Activated T-cell treated with anti-CD3 and anti-CD28 coated beads, Interleukin-2, amount 50 U/mL, for 72 hours (primary cell): ENCODE data around the gene CD163. TPM values are rescaled to one million over a fixed set of nuclear protein-coding genes. Genes with fewer than 3 reads are reported as not detected.
"Not testable (repeated sequence)": the region's sequence is repeated elsewhere in the genome, so short reads cannot be mapped to it uniquely, and the experiment has no call there.

Experiments used
- ATAC-seq, 2 donors: fragments of 150-1000 bp; cut with Tn5 transposase; replicated peaks in 1 of 2; 2 replicates each; pipeline ENCODE4 v1.10.0; 2021; ENCODE audit warnings: moderate library complexity in 2 of 2, mild to moderate bottlenecking in 1 of 2
- DNase-seq, 2 donors: peaks; one replicate each; pipeline ENCODE4 v3.0.0; 2021 to 2022; ENCODE audit warnings: mixed read lengths in 1 of 2
- H3K27ac Mint-ChIP-seq: one replicate; pipeline ENCODE4 v1.8.0; 2022; ENCODE audit warnings: mild to moderate bottlenecking, moderate library complexity, mixed read lengths
- H3K27me3 Mint-ChIP-seq: one replicate; pipeline ENCODE4 v1.8.0; 2022; ENCODE audit warnings: low read depth, mixed read lengths
- H3K36me3 Mint-ChIP-seq, 2 donors: one replicate each; pipeline ENCODE4 v1.8.0; 2022; ENCODE audit warnings: mixed read lengths in 2 of 2, mild to moderate bottlenecking in 1 of 2; ENCODE audit not compliant: insufficient read depth in 2 of 2
- H3K4me1 Mint-ChIP-seq: one replicate; pipeline ENCODE4 v1.8.0; 2022; ENCODE audit warnings: low read depth, mixed read lengths
- H3K4me3 Mint-ChIP-seq, 2 donors: one replicate each; pipeline ENCODE4 v1.8.0; 2022; ENCODE audit warnings: mild to moderate bottlenecking in 2 of 2, mixed read lengths in 2 of 2, moderate library complexity in 2 of 2
- H3K9me3 Mint-ChIP-seq, 2 donors: one replicate each; pipeline ENCODE4 v1.8.0; 2022; ENCODE audit warnings: mixed read lengths in 2 of 2
- total RNA-seq, 2 donors: library from RNA; stranded (reverse); gene quantifications; one replicate each; pipeline ENCODE4 v1.2.3, GENCODE V29; 2022

Gene CD163
- not detected for total RNA-seq

DNA sequence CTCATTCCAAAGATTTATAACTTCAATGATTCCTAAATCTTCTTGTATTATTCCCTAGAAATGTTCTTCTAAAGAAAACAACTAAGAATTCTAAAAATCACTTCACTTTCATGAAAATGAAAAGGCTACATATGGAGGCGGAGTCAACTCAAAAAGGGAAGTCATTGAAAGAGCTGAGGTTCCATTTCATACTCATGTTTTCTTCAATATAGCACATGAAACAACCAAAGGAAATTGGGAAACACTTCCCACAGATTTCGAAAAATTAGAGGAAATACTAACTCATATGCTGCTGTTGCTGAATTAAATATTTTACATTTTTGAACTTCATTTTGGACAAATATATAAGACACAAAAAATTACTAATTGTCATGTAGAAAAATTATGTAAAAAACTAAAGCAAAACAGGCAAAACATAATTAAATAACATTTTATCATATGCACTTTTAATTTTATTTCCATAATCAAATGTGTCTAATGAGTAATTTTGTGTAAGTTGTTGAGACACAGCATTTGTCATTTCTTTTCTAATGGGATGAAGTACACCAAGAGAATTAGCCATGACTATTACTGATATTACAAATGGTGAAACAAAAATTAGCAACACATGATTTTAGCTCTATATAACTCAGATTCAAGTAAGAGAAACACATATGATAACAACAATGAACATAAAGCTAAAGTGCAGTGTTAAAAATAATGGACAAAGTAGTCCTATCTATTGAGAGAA lies at the start of gene CD163:
CD163 (minus strand) TSS at position 92 of the 730 bp plus-strand sequence; CDS start at position 5, 87 bp downstream.
- DNase-seq (no peak), ATAC-seq (no peak)
- Mint-ChIP-seq H3K36me3 (peaks cover 0 to 2% of the 10 kb centered on the region in 2 donors), H3K27me3 (peaks cover 25% of the 10 kb centered on the region), H3K4me3 (no peak within 1 kb of the TSS), H3K27ac (no peak within 1 kb of the TSS), H3K9me3 (peaks cover 0 to 4% of the 10 kb centered on the region in 2 donors), H3K4me1 (no peaks in the 10 kb centered on the region)

DNA sequence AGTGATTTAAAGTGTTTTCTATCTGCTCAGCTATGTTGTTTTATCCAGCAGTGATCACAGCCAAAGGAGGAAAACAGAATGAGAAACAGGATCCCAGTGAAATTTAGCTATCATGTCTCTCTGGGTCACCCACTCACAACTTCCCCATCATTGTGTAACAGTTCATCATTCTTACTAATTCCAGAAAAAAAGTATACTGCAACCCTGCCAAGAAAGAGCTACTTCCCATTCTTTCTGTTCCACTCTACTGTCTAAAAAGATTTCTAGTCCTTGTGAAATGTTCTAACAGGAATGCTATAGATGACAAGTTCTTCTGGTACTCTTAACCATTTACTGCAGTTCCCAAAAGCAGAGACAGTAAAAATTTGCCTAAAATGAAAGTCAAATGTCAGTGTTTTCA lies 39.2 kb upstream of the CD163 start:
- no peaks in the 10 kb centered on the region for H3K4me1 Mint-ChIP-seq
- peaks cover 2 to 4% of the 10 kb centered on the region in 2 donors for H3K9me3 Mint-ChIP-seq
- H3K27me3 Mint-ChIP-seq: peaks cover 23% of the 10 kb centered on the region
- DNase-seq (no peak), ATAC-seq (no peak)
- no peak overlapping the region for H3K4me3 Mint-ChIP-seq
- H3K36me3 Mint-ChIP-seq: peaks cover 0 to 2% of the 10 kb centered on the region in 2 donors
- no peak overlapping the region for H3K27ac Mint-ChIP-seq

DNA sequence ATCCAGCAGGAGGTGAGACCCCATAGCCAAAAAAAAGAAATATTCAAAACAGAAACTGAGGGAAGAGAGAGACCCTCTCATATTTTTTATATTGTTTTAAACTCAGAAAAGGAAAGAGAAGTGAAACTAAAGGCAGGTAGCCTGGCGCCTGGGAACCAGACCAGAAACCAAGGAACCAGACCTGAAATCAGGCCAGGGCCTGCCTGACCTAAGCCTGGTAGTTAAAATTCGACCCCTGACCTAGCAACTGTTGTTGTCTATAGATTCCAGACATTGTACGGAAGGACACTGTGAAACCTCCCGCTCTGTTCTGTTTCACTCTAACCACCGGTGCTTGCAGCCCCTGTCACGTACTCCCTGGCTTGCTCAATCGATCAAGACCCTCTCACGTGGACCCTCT lies 38.5 kb upstream of the CD163 start:
- no peak overlapping the region for H3K27ac Mint-ChIP-seq
- H3K9me3 Mint-ChIP-seq: peaks cover 4% of the 10 kb centered on the region in 2 donors
- H3K4me1 Mint-ChIP-seq: no peaks in the 10 kb centered on the region
- no peak overlapping the region for H3K4me3 Mint-ChIP-seq
- H3K36me3 Mint-ChIP-seq: peaks cover 0 to 2% of the 10 kb centered on the region in 2 donors
- peaks cover 30% of the 10 kb centered on the region for H3K27me3 Mint-ChIP-seq
- DNase-seq (no peak), ATAC-seq (no peak)

DNA sequence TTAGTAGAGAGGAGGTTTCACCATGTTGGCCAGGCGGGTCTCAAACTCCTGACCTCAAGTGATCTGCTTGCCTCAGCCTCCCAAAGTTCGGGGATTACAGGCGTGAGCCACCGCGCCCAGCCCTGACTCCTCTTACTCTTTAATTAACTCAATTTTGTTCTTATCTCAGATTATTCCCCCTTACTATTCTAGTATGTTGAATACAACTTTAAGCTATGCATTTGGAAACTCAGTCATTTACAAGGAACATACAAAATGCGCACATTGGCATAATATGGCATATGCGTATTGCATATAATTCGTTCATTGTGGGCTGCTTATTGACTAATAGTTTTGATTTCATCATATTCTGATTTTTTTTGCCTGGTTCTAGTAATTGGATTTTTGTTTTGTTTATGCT lies 10.8 kb upstream of the CD163 start:
- no peak for ATAC-seq
- no peak for DNase-seq
- Mint-ChIP-seq H3K4me3 (no peak overlapping the region), H3K9me3 (no peaks in the 10 kb centered on the region), H3K4me1 (no peaks in the 10 kb centered on the region), H3K36me3 (no peaks in the 10 kb centered on the region), H3K27ac (no peak overlapping the region), H3K27me3 (no peaks in the 10 kb centered on the region)

DNA sequence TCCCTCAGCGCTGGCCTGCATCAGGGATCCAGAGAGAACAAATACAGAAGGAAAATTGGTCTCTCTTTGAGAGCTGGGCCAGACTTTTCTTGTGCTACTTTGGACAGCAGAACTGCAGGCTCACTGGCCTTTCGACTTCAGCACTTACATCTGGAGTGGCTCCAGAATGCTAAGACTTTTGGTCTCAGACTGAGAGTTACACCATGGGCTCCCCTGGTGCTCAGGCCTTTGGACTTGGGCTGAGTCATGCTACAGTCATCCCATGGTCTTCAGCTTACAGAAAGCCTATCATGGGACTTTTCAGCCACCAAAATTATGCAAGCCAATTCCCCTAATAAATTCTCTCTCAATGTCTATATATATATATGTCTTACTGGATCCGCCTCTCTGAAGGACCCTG lies 9.0 kb upstream of the CD163 start:
- Mint-ChIP-seq H3K4me3 (no peak overlapping the region), H3K9me3 (peaks cover 0 to 10% of the 10 kb centered on the region in 2 donors), H3K27ac (no peak overlapping the region), H3K4me1 (no peaks in the 10 kb centered on the region), H3K36me3 (peaks cover 0 to 4% of the 10 kb centered on the region in 2 donors), H3K27me3 (peaks cover 7% of the 10 kb centered on the region)
- DNase-seq: no peak
- no peak for ATAC-seq

DNA sequence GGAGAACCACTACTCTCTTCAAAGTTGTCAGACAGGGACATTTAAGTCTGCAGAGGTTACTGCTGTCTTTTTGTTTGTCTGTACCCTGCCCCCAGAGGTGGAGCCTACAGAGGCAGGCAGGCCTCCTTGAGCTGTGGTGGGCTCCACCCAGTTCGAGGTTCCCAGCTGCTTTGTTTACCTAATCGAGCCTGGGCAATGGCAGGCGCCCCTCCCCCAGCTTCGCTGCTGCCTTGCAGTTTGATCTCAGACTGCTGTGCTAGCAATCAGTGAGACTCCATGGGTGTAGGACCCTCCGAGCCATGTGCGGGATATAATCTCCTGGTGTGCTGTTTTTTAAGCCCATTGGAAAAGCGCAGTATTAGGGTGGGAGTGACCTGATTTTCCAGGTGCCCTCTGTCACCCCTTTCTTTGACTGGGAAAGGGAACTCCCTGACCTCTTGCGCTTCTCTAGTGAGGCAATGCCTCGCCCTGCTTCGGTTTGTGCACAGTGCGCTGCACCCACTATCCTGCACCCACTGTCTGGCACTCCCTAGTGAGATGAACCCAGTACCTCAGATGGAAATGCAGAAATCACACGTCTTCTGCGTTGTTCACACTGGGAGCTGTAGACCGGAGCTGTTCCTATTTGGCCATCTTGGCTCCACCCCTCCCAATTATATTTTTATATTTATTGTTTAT lies 6.4 kb upstream of the CD163 start:
- H3K27me3 Mint-ChIP-seq, ATAC-seq, H3K36me3 Mint-ChIP-seq, H3K4me3 Mint-ChIP-seq, DNase-seq, H3K9me3 Mint-ChIP-seq, H3K27ac Mint-ChIP-seq, H3K4me1 Mint-ChIP-seq: not testable (repeated sequence)

DNA sequence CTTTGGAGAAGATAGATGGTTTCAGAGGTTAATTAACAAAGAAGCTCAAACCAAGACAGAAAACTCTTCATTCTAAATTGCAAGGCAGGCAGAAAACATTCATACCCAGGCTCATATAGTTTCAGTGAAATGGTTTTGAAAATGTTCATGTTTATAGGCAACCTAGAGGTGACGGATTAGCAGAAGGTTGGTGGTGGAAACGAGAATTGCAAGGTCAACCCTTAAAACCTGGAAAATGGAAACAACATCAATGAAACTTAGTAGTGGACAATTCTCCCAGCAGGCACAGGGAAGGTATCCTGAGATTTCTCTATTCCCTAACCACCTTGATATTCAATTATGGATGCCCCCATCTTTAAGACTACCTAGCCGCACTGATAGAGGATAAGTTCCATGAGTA lies 965 bp downstream of the CD163 start:
- ATAC-seq: no peak

DNA sequence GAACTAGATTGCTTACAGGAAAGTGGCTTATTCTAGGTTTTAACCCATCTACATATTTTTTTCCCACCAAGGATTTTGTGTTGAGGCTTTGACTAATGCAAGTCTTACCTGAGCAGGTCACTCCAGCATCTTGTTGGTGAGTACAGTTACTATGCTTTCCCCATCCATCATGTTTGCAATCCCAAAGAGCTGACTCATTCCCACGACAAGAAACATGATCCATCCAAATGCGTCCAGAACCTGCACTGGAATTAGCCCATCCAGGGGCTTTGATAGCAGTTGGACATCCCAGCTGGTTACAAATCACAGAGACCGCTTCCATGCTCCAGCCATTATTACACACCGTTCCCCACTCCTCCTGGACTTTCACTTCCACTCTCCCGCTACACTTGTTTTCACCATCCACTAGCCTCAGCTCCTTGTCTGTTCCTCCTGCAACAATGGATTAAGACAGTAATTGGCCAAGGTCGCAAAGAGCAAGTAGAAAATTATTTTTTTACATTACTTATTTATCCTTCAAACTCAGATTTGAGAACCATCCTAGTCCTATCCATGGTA lies 2.5 kb downstream of the CD163 start:
- Mint-ChIP-seq H3K4me3 (no peak overlapping the region), H3K36me3 (no peaks in the 10 kb centered on the region), H3K27me3 (peaks cover 36% of the 10 kb centered on the region), H3K4me1 (peaks cover 5% of the 10 kb centered on the region), H3K27ac (no peak overlapping the region), H3K9me3 (no peaks in the 10 kb centered on the region)
- ATAC-seq: no peak
- DNase-seq: no peak

More for the DNA sequence above, 965 bp downstream of the CD163 start:
- peaks cover under 1% of the 10 kb centered on the region for H3K4me1 Mint-ChIP-seq
- no peak for DNase-seq
- no peaks in the 10 kb centered on the region for H3K36me3 Mint-ChIP-seq
- H3K27me3 Mint-ChIP-seq: peaks cover 31% of the 10 kb centered on the region
- H3K9me3 Mint-ChIP-seq: no peaks in the 10 kb centered on the region
- no peak overlapping the region for H3K27ac Mint-ChIP-seq
- no peak overlapping the region for H3K4me3 Mint-ChIP-seq

DNA sequence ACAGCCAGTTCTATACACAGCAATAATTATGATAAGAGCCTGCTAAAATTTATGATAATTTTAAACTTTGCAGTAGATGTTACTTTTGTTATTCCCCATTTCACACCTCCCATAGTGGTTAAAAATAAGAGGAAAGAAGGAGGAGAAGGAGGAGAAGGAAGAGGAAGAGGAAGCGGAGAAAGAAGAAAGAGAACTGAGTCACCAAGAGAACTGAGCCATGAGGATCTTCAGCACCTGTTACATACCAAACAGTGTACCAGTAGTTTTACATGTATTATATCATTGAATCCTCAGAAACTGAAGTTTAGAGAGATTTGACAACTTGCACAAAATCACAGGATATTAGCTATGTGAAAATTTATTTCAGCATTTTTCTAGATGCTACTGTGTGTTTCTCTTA lies 3.9 kb downstream of the CD163 start:
- Mint-ChIP-seq H3K4me3 (no peak overlapping the region), H3K9me3 (no peaks in the 10 kb centered on the region), H3K4me1 (peaks cover 5% of the 10 kb centered on the region), H3K36me3 (no peaks in the 10 kb centered on the region), H3K27me3 (peaks cover 44% of the 10 kb centered on the region), H3K27ac (no peak overlapping the region)
- DNase-seq (no peak), ATAC-seq (no peak)

DNA sequence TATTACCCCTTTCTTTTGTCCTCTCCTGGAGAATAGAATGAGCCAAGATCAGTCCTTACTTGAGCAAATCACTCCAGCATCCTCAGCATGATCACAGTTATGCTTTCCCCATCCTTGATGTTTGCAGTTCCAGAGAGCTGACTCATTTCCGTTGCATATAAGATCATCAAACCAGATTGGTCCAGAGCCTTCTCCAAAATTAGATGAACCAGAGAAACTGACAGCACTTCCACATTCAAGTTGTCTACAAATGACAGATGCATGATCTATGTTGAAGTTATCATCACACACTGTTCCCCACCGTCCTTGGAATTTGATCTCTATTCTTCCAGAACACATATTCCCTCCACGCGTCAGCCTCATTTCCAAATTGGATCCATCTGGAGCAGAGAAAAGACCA lies 4.8 kb downstream of the CD163 start:
- no peaks in the 10 kb centered on the region for H3K9me3 Mint-ChIP-seq
- H3K27ac Mint-ChIP-seq: no peak overlapping the region
- DNase-seq (no peak), ATAC-seq (no peak)
- H3K4me1 Mint-ChIP-seq: peaks cover 5% of the 10 kb centered on the region
- peaks cover 44% of the 10 kb centered on the region for H3K27me3 Mint-ChIP-seq
- H3K36me3 Mint-ChIP-seq: no peaks in the 10 kb centered on the region
- no peak overlapping the region for H3K4me3 Mint-ChIP-seq

DNA sequence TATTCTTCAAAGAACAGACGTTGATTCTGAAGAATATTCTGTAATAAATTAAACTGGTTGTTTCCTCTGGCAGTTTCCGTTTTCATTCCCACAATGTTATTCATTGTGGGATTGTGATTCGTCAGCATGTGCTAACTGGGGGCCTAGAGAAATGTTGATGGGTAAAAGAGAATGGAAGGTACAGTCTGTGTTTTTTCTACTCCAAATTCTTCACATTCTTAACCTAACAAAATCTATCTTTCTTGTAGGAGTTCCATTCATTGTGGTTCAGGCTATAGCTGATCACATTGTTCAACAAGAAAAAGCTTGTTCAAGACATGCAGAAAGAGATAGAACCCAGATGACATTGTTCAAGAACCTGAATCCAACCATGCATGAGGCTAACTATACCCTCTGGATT lies 5.9 kb downstream of the CD163 start:
- H3K27ac Mint-ChIP-seq: no peak overlapping the region
- no peaks in the 10 kb centered on the region for H3K9me3 Mint-ChIP-seq
- no peaks in the 10 kb centered on the region for H3K36me3 Mint-ChIP-seq
- no peak for ATAC-seq
- H3K27me3 Mint-ChIP-seq: peaks cover 37% of the 10 kb centered on the region
- H3K4me3 Mint-ChIP-seq: no peak overlapping the region
- peaks cover 5% of the 10 kb centered on the region for H3K4me1 Mint-ChIP-seq
- no peak for DNase-seq

DNA sequence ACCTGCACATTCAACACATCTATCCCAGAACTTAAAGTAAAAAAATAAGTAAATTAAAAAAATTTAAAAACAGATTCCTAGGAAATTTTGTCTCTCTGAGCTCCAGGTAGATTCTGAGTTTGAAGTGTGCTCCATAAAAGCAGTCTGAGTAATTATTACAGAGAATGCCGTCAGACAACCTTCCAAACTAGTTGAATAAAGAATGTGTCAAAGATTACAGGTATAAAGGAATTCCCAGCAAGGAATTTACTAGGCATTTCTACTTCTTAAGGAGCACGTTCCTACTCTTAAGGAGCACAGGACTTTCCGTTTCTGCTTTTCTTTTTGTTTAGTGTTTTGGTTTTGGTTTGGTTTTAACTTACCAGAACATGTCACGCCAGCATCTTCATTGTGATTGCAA lies 7.1 kb downstream of the CD163 start:
- ATAC-seq (no peak), DNase-seq (no peak)
- Mint-ChIP-seq H3K4me3 (no peak overlapping the region), H3K27me3 (peaks cover 35% of the 10 kb centered on the region), H3K36me3 (no peaks in the 10 kb centered on the region), H3K27ac (no peak overlapping the region), H3K4me1 (peaks cover 5% of the 10 kb centered on the region), H3K9me3 (no peaks in the 10 kb centered on the region)

DNA sequence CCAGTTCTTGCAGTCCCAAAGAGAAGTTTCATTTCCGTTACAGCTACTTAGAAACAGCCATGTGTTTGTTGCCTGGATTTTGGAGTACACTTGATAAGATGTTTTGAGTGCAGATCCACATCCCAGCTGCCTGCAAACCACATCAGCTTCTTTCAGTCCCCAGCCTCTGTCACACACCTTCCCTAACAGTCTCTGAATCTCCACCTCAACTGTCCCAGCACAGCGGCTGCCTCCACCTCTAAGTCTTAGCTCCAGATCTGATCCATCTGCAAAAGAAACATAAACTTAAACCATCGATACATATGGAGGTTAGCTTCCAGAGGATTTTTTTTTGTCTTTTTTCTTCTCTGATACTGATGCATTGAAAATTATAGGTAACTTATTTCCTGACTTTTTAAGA lies 8.4 kb downstream of the CD163 start:
- H3K4me3 Mint-ChIP-seq: no peak overlapping the region
- H3K36me3 Mint-ChIP-seq: no peaks in the 10 kb centered on the region
- ATAC-seq (no peak), DNase-seq (no peak)
- no peak overlapping the region for H3K27ac Mint-ChIP-seq
- H3K9me3 Mint-ChIP-seq: no peaks in the 10 kb centered on the region
- H3K27me3 Mint-ChIP-seq: peaks cover 30% of the 10 kb centered on the region
- peaks cover 5% of the 10 kb centered on the region for H3K4me1 Mint-ChIP-seq
